Mesothelial cell of epicardium (in vitro differentiated cells): Measurements from ENCODE around the gene APOO. TPM values are rescaled to one million over a fixed set of nuclear protein-coding genes. Genes with fewer than 3 reads are reported as not detected.

Source experiments
- DNase-seq, 2 experiments: peaks; one replicate each; pipeline ENCODE4 v3.0.0; 2021; ENCODE audit warnings: low spot score in 2 of 2; ENCODE audit not compliant: unreplicated experiment in 2 of 2
- H3K27ac Mint-ChIP-seq: 2 replicates; pipeline ENCODE4 v1.8.0; 2021; ENCODE audit warnings: mixed read lengths
- H3K27me3 Mint-ChIP-seq: 2 replicates; pipeline ENCODE4 v1.8.0; 2021; ENCODE audit warnings: low read depth, mixed read lengths
- H3K36me3 Mint-ChIP-seq: 2 replicates; pipeline ENCODE4 v1.8.0; 2021; ENCODE audit warnings: mixed read lengths
- H3K4me1 Mint-ChIP-seq: 2 replicates; pipeline ENCODE4 v1.8.0; 2021; ENCODE audit warnings: mixed read lengths
- H3K4me3 Mint-ChIP-seq: 2 replicates; pipeline ENCODE4 v1.8.0; 2021; ENCODE audit warnings: mild to moderate bottlenecking, moderate library complexity, mixed read lengths
- H3K9me3 Mint-ChIP-seq: 2 replicates; pipeline ENCODE4 v1.8.0; 2021; ENCODE audit warnings: mixed read lengths
- CTCF ChIP-seq: fragments of 200-600 bp; sonication (generic); IDR thresholded peaks from one replicate; pipeline ENCODE4 v1.5.0; 2021; ENCODE audit warnings: antibody characterized with exemption; ENCODE audit not compliant: unreplicated experiment
- total RNA-seq: library from RNA; stranded (reverse); gene quantifications from 3 replicates; pipeline ENCODE4 v1.2.1, GENCODE V29; 2021

Gene APOO
- total RNA-seq, 1 donor from 2014 or later = 50.5 TPM

GRCh38 chrX:23788946-23789345, 118.8 kb downstream of the APOO start:
- Mint-ChIP-seq H3K4me1 (peaks cover 27% of the 10 kb centered on the region), H3K36me3 (peaks cover 21% of the 10 kb centered on the region), H3K27me3 (no peaks in the 10 kb centered on the region), H3K9me3 (no peaks in the 10 kb centered on the region), H3K4me3 (no peak overlapping the region), H3K27ac (no peak overlapping the region)
- DNase-seq = no peak
- no peak for TF ChIP-seq CTCF

GRCh38 chrX:23788521-23788920, 119.2 kb downstream of the APOO start:
- Mint-ChIP-seq H3K27me3 (no peaks in the 10 kb centered on the region), H3K27ac (no peak overlapping the region), H3K36me3 (peaks cover 23% of the 10 kb centered on the region), H3K4me1 (peaks cover 31% of the 10 kb centered on the region), H3K9me3 (no peaks in the 10 kb centered on the region), H3K4me3 (no peak overlapping the region)
- TF ChIP-seq CTCF = no peak
- DNase-seq = no peak

- no peaks in the 10 kb centered on the region for H3K27me3 Mint-ChIP-seq
These were observed 120.0 kb downstream of the APOO start for GRCh38 chrX:23787745-23788118.

GRCh38 chrX:23786268-23786815, 121.4 kb downstream of the APOO start:
- Mint-ChIP-seq H3K4me3 (no peak overlapping the region), H3K27ac (no peak overlapping the region), H3K36me3 (peaks cover 23% of the 10 kb centered on the region), H3K27me3 (no peaks in the 10 kb centered on the region), H3K4me1 (peaks cover 36% of the 10 kb centered on the region), H3K9me3 (no peaks in the 10 kb centered on the region)
- no peak for DNase-seq
- no peak for TF ChIP-seq CTCF

More at GRCh38 chrX:23787745-23788118, 120.0 kb downstream of the APOO start:
- H3K4me1 Mint-ChIP-seq = peaks cover 27% of the 10 kb centered on the region
- H3K27ac Mint-ChIP-seq = peak overlapping the region; percentile 56
- H3K36me3 Mint-ChIP-seq = peaks cover 23% of the 10 kb centered on the region
- no peak for TF ChIP-seq CTCF
- no peaks in the 10 kb centered on the region for H3K9me3 Mint-ChIP-seq
- H3K4me3 Mint-ChIP-seq = no peak overlapping the region
- no peak for DNase-seq

GRCh38 chrX:23785580-23785979, 122.2 kb downstream of the APOO start:
- Mint-ChIP-seq H3K4me3 (peak overlapping the region; percentile 98), H3K27ac (peak overlapping the region; percentile 47), H3K36me3 (peaks cover 23% of the 10 kb centered on the region), H3K27me3 (no peaks in the 10 kb centered on the region), H3K4me1 (peaks cover 36% of the 10 kb centered on the region), H3K9me3 (no peaks in the 10 kb centered on the region)
- DNase-seq = no peak
- TF ChIP-seq CTCF = no peak
